Panc1 (cell line): ENCODE results near the gene ATXN1.

Source experiments
- CTCF ChIP-seq: fragments of 450-650 bp; IDR thresholded peaks from 2 replicates; pipeline ENCODE4 v1.5.1; 2017; ENCODE audit warnings: mild to moderate bottlenecking
- REST ChIP-seq, 2 experiments: IDR thresholded peaks; 2 replicates each; pipeline ENCODE4 v1.6.1; 2011 to 2012; ENCODE audit warnings: low read depth in 2 of 2, control low read depth in 1 of 2, low read length in 1 of 2, mild to moderate bottlenecking in 1 of 2, moderate library complexity in 1 of 2; ENCODE audit not compliant: insufficient read depth in 1 of 2

- TF ChIP-seq REST (IDR thresholded peaks at IDR 0.05; ENCODE audit: insufficient read depth in 1 of 2, low read depth in 2 of 2, low read length in 1 of 2) (no peak), CTCF (no peak)
These were observed 364.6 kb downstream of the ATXN1 start for GRCh38 chr6:16396497-16397319.
